Renal pelvis (tissue), 4 donors: ENCODE measurements around the gene SLC2A11. TPM values are rescaled to one million over a fixed set of nuclear protein-coding genes. Genes with fewer than 3 reads are reported as not detected.
"Not testable (repeated sequence)": the region's sequence is repeated elsewhere in the genome, so short reads cannot be mapped to it uniquely, and the experiment has no call there.

Experiments used
- DNase-seq: peaks from one replicate; pipeline ENCODE4 v3.0.0-alpha.2; 2013
- polyA plus RNA-seq, 3 donors: library from polyadenylated mRNA; unstranded; fragments of 120-200 nt; gene quantifications; one replicate each; pipeline ENCODE4 v1.2.1, GENCODE V29; 2013; ENCODE audit not compliant: insufficient read length in 3 of 3

The SLC2A11 gene
- polyA plus RNA-seq, 3 donors = 22.8 to 68.3 (median 61.5) TPM

DNA sequence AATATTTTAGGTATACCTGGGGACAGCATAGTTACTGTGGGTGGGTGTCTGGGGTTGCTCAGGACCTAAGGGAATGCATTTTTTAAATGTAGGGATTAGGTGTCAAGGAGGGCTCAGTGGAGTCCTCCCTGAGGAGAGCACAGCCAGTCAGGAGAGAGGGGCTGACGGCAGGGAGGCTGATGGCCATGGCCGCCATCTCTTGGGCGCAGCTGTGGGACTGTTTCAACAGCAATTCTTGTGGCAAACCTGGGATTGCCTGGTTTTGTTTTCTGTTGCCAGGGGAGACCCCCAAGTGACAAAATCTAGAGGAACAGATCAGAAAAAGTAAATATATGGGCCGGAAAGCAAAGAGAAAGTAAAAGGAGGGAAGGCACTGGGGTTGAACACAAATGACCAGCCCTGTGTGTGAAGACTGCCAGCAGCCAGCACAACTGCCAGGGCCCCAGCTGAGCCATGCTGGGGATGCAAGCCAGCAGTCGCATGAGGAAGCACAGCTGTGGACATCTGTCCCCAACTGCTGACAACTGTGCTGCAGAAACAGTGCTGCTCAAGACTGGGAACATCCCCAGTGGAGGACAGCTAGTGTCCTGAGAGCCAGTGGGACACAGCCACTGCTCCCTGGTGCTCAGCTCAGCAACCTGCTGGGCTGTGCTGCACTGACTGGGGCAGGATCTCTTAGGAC, 47.0 kb downstream of the SLC2A11 start:
- DNase-seq = peak; percentile 42

DNA sequence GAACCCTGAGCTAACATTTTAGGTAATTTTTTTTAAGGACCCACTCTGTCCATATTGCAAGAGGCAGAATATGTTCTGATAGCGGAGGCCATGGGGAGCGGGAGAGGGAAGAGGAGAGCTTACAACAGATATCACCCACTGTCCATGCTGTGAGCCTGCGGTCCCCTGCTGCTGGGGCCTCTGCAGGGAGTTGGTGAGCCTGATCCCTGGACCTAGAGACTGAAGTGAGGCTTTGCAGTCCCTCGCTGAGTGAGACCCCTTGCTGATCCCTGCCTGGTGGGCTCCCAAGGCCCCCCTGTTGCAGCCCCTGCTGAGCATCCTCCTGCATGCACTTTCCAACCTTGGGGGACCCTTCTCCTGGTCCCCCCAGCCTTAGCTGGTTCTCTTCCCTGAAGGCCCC, 49.0 kb downstream of the SLC2A11 start:
- no peak for DNase-seq

DNA sequence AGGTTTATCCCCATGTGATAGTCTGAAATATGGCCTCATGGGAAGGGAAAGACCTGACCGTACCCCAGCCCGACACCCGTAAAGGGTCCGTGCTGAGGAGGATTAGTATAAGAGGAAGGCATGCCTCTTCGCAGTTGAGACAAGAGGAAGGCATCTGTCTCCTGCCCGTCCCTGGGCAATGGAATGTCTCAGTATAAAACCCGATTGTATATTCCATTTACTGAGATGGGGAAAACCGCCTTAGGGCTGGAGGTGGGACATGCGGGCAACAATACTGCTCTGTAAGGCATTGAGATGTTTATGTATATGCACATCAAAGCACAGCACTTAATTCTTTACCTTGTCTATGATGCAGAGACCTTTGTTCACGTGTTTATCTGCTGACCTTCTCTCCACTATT, 49.7 kb downstream of the SLC2A11 start:
- DNase-seq = not testable (repeated sequence)

DNA sequence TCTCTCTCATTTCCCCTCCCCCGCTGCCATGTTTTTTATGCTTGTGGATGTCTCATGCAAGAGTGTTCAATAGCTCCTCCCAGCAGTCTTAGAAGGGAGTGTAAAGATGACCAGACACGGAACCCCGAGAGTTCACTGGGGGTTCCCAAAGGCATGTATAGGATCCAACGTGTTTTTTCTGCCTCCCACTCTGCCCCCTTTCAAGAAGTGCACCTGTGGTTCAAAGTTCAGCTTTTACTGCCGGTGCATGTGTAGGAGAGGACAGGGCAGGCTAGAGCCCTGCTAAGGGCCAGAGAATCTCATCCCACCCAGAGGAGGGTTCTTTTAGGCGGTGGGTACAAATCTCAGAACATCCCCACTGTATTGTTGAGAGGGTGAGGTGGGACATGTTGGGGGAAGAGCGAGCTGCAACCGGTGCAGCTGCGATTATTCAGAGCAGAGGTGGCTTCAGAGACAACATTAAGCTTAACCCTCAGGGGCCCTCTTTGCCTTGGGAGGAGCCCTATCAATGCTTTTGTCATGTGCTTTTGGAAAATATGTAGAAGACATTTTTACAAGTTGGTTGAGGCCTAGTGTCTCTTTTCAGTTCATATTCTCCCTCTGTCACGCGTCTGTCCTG, 51.0 kb downstream of the SLC2A11 start:
- DNase-seq = no peak

DNA sequence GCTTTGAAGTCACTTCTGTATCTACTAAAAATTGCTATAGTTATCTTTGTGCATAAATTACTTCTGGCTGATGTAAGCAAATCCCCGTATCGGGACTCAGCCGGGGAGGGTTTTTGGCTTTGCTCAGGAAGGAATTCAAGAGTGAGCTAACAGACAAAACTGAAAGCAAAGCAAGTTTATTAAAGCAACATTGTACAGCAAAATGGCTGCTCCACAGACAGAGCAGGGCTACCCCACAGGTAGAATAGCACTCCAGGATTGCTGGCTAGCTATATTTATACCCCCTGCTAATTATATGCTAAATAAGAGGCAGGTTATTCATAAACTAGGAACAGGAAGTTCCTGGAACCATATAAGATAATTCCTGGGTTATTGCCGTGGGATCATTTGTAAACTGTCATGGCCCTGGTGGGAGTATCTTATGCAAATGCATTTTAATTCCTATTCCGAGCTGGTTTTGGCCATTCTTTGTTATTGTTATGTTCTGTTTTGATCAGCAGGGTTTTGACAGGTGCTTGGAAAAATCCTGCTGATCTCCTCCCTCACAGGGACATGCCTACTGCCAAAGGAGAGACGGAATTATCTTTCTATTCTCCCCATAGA, 51.7 kb downstream of the SLC2A11 start:
- DNase-seq = no peak

DNA sequence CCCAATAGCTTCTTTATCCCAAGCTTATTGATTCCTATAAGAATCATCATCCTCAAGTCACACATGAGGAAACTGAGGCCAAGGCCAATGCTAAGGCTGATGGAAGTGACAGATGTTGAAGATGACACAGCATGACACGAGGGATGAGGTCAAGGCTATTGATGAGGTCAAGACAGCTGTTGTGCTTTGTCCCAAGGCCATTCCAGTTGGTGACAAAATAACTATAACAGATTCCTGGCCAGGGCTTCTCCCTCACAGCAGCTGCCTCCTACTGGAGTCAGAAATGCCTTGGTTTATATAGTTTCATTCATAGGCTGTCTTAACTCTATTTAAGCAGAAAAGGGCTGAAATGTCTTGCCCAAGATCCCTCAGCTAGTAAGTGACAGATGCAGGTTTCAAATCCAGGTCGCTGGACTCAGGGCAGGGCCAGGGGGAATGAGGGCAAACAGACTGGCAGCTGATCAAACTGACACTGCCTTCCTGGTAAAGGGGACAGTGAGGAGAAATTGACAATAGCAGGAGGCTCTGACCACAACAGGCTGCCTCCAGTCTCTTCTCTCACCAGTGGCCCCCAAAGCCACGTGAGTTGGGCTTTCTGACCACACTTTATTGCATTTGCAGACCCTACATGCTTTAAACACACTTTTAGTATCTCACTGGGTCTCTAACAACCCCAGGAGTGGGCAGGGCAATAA, 53.0 kb downstream of the SLC2A11 start:
- DNase-seq = no peak

DNA sequence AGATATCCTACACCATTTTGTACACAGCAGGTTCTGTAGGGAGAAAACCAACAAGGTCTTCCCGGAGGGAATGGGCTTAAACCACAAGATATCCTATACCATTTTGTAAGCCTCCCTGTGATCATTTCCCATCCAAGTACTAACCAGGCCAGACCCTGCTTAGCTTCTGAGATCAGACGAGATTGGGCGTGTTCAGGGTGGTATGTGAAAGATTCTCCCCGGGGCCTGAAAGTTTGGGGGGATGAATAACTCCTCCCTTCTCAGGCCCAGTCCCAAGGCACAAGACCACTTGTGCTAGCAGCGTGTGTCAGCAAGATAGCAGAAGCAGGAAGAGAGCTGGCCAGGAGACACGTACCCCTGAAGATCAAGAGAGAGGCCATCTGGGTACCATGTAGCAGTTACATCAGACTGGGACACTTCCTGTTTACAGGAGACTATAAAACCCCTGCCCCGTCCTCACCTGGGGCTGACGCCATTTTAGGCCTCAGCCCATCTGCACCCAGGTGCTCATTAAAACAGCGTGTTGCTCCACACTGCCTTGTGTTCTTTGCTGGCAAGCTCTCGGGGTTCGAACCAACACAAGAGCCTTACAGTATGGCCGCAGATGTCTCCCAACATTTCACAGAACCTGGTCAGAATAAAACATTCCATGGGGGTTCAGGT, 53.8 kb downstream of the SLC2A11 start:
- DNase-seq = no peak

DNA sequence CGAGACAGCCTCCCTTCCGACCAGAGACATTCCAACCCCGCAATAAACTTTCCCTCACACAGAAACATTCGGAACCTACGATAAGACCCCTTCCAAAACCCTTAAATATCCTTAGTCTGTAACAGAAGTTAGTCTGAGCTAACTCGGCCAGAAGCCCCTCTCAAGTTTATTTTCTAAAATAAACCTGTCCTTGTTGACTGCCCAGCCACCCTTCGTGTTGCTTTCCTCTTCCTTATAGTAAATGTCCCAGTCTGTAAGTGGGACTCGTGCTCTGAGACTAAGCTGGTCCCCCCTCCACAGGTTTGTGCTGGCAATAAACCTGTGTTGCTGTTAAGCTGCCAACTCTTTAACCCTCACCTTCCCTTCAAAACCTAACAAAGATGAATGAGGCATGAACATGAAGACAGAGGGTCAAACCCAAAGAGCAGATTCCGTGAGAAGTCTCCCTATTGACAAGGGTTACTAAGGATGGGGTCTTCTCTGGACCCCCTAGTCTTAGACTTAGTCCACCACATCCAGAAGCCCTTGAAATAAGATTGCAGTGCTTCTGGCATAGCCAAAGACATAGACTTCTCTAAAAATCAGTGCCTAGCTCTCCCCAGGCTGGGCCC, 54.7 kb downstream of the SLC2A11 start:
- DNase-seq = no peak

DNA sequence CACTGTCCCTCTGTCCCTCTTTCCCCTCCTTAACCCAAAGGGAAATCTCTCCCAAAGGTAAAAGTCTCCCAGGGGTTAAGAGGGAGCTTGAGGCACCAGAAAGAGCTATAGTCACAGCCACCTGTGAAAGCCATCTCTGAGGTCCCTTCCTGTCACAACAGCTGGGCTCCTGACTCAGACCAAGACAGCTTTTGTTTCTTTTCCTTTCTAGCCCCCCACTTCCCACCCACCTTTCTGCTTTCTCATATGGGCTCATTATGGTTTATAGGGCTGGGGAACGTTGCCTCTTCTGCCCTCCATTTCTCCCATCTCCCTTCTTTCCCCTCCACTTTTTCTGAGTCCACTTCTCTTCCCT, 55.6 kb downstream of the SLC2A11 start:
- DNase-seq = no peak

DNA sequence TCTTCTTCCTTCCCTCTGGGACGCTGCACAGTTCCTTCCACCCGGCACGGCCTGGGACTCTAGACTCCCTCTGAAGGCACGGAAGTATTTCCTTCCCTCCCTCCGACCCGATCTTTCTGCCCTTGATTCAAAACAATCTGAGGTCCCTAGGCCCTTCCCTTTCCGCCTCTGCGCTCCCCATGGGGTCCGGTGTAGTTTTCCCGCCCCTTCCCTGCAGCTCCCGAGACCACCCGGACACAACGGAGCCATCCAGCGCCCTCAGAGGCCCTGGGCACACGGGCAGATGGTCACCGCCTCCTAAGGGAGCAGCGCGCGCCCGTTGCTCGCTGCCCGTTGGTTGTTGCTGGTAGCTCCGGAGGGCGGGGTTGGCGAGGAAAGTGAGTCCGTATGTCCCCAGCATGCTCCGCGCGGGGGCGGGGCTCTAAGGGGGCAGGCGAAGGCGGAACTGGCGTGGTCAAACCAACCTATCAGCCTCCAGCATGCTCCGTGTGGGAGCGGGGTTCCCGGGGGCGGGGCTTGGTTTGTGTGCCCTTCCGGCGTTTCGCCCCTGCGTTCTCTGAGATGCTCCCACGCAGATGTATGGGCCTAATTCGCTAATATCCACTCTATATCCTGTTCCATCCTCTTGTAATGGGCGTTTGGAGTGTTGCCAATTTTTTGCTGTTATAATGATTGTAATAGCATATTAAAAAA, 56.1 kb downstream of the SLC2A11 start:
- peak; percentile 99 for DNase-seq

DNA sequence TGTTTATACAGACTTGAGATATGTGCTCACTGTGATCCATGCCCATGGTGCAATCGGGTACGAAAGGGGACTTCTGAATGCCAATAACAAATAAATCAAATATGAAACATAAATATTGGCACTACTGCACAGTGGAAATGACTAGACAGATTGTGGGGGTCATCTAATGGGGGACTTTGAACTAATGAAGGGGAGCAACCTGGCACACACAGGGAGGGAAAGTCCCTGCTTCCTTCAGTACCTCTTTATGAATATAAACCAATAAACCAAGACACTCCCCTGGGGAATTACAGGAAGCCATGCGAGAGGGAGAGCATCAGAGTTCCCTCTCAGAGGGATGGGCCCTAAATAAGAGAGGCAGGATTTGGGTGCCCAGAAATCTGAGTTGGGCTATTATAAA, 57.6 kb downstream of the SLC2A11 start:
- no peak for DNase-seq

DNA sequence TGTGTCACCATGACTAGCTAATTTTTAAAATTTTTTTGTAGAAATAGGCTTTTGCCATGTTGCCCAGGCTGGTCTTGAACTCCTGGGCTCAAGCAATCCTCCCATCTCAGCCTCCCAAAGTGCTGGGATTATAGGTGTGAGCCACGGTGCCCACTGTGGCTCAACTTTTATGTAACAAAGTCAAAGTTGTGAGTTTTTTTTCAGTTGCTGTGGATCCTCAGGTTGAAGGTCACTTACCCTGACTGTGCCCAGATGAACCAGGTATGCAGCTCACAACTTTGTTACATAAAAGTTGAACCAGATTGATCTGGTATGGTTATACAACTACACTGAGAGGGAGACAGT, 62.6 kb downstream of the SLC2A11 start:
- DNase-seq = not testable (repeated sequence)

DNA sequence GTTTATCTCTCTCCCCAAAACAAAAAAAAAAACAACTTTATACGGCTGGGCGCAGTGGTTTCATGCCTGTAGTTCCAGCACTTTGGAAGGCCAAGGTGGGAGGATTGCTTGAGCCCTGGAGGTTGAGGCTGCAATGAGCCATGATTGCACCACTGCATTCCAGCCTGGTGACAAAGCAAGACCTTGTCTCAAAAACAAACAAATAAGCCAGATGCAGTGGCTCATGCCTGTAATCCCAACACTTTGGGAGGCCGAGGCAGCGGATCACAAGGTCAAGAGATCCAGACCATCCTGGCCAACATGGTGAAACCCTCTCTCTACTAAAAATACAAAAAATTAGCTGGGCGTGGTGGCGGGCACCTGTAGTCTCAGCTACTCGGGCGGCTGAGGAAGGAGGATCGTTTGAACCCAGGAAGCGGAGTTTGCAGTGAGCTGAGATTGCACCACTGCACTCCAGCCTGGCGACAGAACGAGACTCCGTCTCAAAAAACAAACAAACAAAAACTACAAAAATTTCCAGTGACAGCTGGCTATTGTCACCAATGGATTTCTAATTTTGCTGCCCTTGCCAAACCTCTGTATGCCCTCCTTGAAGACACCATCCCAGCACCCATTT, 64.0 kb downstream of the SLC2A11 start:
- DNase-seq = not testable (repeated sequence)

DNA sequence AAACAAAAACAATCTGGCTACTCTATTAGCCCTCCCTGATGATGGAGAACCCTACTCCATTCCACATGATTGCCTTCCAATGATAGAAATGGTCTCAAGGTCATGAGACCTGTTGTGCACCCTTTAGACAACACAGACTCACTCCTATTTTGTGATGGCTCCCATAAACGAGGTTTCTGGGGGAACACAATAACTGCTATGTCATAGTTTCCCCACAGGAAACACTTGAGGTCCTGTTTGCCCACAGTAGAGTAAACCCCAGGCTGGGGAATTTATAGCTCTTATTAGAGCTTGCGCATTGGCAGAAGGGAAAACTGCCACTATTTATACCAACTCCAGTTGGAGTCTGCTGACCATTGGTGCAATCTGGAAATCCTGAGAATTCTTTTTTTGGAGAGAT, 65.2 kb downstream of the SLC2A11 start:
- no peak for DNase-seq

DNA sequence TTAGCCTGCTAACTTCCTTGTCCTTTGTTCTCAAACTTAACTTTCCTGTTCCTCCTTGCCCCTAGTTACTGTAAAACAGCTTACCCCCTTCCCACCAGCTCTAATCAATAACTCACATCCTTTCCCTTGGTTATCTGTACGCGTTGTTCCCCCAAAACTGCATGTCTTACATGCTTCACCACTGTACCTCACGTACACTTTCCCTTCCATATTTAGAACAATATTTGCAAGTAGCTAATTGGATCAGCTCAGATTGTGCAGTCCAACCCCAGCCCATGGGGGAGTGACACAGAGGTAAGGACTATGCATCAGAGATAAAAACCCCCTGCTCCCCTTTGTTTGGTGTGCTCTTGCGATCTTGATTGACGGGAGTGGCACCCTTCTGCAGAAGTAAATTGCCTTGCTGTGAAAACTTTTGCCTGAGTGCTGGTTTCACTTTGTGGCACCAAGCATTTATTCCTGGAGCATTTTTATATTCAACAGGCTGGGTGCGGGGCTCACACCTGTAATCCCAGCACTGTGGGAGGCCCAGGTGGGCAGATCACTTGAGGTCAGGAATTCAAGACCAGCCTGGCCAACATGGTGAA, 67.4 kb downstream of the SLC2A11 start:
- no peak for DNase-seq

DNA sequence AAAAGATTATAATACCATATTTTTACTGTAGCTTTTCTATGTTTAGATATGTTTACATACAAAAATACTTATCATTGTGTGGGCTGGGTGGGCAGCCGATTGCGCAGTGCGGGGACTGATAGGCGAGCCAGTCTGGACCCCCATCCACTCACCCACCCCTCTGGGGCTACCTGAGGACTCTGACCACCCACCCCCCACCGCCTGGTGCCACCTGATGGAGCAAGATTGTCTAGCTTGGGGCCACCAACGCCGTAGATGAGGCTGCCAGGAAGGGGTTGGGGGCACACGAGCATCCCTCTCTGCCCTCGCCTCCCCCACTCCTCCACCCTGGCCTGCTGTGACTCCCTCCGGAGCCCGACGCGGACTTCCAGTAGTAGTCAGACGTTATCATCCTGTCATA, 68.9 kb downstream of the SLC2A11 start:
- no peak for DNase-seq
